ENCODE data around the gene TMEM192.

DNA sequence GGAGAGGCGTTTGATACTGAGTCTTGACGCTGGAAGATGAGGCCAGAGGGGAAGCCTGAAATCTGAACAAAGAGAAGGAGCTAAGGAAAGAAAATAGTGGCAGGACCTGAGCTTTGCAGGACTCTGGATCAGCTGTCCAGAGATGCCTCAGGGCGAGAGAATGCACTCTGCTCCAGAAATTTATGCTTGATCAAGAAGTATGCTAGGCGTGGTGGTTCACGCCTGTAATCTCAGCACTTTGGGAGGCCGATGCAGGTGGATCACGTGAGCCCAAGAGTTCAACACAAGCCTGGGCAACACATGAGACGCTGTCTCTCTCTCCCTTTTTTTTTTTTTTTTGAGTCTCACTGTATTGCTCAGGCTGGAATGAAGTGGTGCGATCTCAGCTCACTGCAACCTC is 57.1 kb downstream of the TMEM192 start:
- TF ChIP-seq SP1 (IDR thresholded peaks at IDR 0.05) (no peak), SP1 (CRISPR knock-in tag; IDR thresholded peaks at IDR 0.05) (no peak), NR3C1 (CRISPR knock-in tag; IDR thresholded peaks at IDR 0.05) (no peak), ETV5 (CRISPR knock-in tag; IDR thresholded peaks at IDR 0.05; ENCODE audit: borderline replicate concordance) (no peak)
- TF ChIP-seq, protein P1, sequence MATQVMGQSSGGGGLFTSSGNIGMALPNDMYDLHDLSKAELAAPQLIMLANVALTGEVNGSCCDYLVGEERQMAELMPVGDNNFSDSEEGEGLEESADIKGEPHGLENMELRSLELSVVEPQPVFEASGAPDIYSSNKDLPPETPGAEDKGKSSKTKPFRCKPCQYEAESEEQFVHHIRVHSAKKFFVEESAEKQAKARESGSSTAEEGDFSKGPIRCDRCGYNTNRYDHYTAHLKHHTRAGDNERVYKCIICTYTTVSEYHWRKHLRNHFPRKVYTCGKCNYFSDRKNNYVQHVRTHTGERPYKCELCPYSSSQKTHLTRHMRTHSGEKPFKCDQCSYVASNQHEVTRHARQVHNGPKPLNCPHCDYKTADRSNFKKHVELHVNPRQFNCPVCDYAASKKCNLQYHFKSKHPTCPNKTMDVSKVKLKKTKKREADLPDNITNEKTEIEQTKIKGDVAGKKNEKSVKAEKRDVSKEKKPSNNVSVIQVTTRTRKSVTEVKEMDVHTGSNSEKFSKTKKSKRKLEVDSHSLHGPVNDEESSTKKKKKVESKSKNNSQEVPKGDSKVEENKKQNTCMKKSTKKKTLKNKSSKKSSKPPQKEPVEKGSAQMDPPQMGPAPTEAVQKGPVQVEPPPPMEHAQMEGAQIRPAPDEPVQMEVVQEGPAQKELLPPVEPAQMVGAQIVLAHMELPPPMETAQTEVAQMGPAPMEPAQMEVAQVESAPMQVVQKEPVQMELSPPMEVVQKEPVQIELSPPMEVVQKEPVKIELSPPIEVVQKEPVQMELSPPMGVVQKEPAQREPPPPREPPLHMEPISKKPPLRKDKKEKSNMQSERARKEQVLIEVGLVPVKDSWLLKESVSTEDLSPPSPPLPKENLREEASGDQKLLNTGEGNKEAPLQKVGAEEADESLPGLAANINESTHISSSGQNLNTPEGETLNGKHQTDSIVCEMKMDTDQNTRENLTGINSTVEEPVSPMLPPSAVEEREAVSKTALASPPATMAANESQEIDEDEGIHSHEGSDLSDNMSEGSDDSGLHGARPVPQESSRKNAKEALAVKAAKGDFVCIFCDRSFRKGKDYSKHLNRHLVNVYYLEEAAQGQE (IDR thresholded peaks at IDR 0.05; ENCODE audit: borderline replicate concordance in 1 of 2, low read depth in 1 of 2, low read length in 2 of 2): no peak
- TF ChIP-seq, protein P2, sequence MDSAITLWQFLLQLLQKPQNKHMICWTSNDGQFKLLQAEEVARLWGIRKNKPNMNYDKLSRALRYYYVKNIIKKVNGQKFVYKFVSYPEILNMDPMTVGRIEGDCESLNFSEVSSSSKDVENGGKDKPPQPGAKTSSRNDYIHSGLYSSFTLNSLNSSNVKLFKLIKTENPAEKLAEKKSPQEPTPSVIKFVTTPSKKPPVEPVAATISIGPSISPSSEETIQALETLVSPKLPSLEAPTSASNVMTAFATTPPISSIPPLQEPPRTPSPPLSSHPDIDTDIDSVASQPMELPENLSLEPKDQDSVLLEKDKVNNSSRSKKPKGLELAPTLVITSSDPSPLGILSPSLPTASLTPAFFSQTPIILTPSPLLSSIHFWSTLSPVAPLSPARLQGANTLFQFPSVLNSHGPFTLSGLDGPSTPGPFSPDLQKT (CRISPR knock-in tag; IDR thresholded peaks at IDR 0.05; ENCODE audit: borderline replicate concordance): no peak

Measured in HepG2 (cell line).